HG03103 (cell line): ENCODE measurements around the gene ZNF500.

Experiments
- ATAC-seq: cut with Tn5 transposase; IDR thresholded peaks from one replicate; pipeline ENCODE4 v1.9.1; 2021; ENCODE audit warnings: low read depth; ENCODE audit not compliant: unreplicated experiment

The ZNF500 gene

GRCh38 chr16:4766875-4767628, at the start of gene ZNF500:
TSS of gene ZNF500 (minus strand) at chr16:4767162. CDS start at chr16:4765978, 1,184 bp downstream.
- peak; percentile 77 for ATAC-seq

- no peak for ATAC-seq
Observed at GRCh38 chr16:4814542-4815173, 47.7 kb upstream of the ZNF500 start.

GRCh38 chr16:4814046-4814445, 47.1 kb upstream of the ZNF500 start:
- no peak for ATAC-seq

GRCh38 chr16:4813251-4814003, 46.5 kb upstream of the ZNF500 start:
- no peak for ATAC-seq

GRCh38 chr16:4811773-4812172, 44.8 kb upstream of the ZNF500 start:
- ATAC-seq, result no peak

- ATAC-seq, result no peak
Observed at GRCh38 chr16:4811242-4811641, 44.3 kb upstream of the ZNF500 start.

- ATAC-seq, result no peak
Observed at GRCh38 chr16:4806280-4806679, 39.3 kb upstream of the ZNF500 start.

GRCh38 chr16:4805231-4805630, 38.3 kb upstream of the ZNF500 start:
- ATAC-seq, result no peak

- ATAC-seq, result no peak
Observed at GRCh38 chr16:4803898-4804762, 37.2 kb upstream of the ZNF500 start.

- no peak for ATAC-seq
Observed at GRCh38 chr16:4803401-4803844, 36.5 kb upstream of the ZNF500 start.

- peak; percentile 84 for ATAC-seq
Observed at GRCh38 chr16:4802659-4803287, 35.8 kb upstream of the ZNF500 start.

GRCh38 chr16:4801962-4802658, 35.1 kb upstream of the ZNF500 start, which contains the start of gene ROGDI:
TSS of gene ROGDI (minus strand) at chr16:4802633. CDS start at chr16:4802571, 62 bp downstream.
- peak; percentile 52 for ATAC-seq

GRCh38 chr16:4801051-4801961, 34.3 kb upstream of the ZNF500 start:
- no peak for ATAC-seq

GRCh38 chr16:4800290-4801041, 33.5 kb upstream of the ZNF500 start:
- no peak for ATAC-seq

GRCh38 chr16:4799171-4799855, 32.4 kb upstream of the ZNF500 start:
- ATAC-seq, result no peak

GRCh38 chr16:4798456-4798855, 31.5 kb upstream of the ZNF500 start:
- no peak for ATAC-seq

- no peak for ATAC-seq
Observed at GRCh38 chr16:4797805-4798252, 30.9 kb upstream of the ZNF500 start.
